GM18508 (cell line): ENCODE measurements around the gene TCHH.
"Not testable (repeated sequence)": the region's sequence is repeated elsewhere in the genome, so short reads cannot be mapped to it uniquely, and the experiment has no call there.

Source experiments
- ATAC-seq: cut with Tn5 transposase; IDR thresholded peaks from one replicate; pipeline ENCODE4 v1.9.1; 2021; ENCODE audit warnings: moderate number of reproducible peaks; ENCODE audit not compliant: insufficient read depth, unreplicated experiment

Gene TCHH

GRCh38 chr1:152115344-152115743 is at the start of gene TCHH:
TSS of gene TCHH (minus strand) at chr1:152115444. CDS start at chr1:152114080, 1,364 bp downstream.
- no peak for ATAC-seq

- no peak for ATAC-seq
Observed at GRCh38 chr1:152164517-152165136, 49.4 kb upstream of the TCHH start.

DNA sequence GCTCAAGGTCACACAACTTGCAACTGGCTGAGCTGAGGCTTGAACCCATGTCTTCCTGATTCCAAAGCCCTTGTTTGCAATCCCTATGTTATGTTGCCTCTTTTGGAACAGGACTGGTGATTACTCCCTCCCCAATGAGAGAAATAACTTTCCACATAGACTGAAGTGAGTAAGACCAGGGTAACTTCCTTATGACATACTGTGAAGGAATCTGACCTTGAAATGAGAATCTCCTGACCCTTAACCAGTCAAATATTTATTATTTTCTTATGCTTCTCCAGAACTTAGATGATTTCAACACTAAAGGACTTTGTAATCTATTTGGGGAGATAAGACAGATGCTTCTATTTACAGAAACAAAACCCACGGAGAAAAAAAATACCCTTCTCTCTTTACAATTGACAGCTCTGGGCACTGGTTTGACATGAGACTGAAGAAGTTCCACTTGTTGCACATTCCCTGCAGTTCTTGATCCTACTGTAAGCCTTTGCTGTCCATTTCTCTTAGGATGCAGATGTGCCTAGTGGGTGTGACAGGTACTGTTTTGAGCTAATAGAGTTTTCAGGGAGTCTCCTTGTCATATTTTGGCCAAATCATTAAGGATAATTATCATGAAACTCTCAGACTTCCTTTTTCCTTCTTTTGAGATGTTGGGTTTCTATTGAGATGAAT is 47.7 kb upstream of the TCHH start:
- no peak for ATAC-seq

- no peak for ATAC-seq
Observed at GRCh38 chr1:152160576-152160975, 45.3 kb upstream of the TCHH start.

- ATAC-seq = no peak
Observed at GRCh38 chr1:152159144-152159543, 43.9 kb upstream of the TCHH start, which contains the start of gene RPTN. TSS of gene RPTN (minus strand) at chr1:152159228. CDS start at chr1:152157889, 1,339 bp downstream.

DNA sequence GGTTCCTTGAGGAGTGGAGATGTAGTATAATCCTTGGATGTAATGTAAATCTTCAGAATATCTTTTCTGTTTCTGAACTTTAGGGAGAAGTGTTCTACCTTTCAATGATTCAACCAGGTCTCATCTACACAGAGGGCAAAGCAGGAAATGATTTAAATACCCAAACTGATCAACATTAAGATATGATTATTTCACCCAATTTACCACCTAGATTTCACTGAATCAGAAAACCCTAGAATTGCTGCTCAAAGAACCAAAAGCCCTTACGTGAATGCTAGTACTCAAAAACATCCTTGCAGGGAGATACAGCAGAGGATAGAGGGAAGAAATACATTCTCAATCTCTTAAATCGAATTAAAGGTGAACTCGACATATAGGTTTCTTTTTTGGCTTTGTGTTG is 38.8 kb upstream of the TCHH start:
- no peak for ATAC-seq

DNA sequence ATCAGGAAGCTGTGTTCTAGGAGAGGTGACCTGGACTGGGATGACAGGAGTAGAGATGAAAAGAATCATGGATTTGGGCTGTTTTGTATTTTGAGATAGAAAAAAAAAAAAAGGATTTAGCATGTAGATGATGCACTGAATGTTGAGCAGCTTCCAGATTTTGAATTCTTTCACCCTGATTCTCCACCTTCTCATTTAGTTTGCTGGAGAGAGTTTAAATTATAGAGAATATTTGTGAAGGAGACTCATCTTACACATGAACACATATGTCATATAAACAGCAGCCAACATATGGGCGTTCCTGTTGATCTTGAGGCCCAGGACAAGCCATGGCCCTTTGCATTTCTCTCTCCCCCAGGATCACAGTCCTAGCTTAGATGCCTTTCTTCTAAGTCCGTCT is 36.4 kb upstream of the TCHH start:
- ATAC-seq = no peak

- no peak for ATAC-seq
Observed at GRCh38 chr1:152148981-152149380, 33.7 kb upstream of the TCHH start.

DNA sequence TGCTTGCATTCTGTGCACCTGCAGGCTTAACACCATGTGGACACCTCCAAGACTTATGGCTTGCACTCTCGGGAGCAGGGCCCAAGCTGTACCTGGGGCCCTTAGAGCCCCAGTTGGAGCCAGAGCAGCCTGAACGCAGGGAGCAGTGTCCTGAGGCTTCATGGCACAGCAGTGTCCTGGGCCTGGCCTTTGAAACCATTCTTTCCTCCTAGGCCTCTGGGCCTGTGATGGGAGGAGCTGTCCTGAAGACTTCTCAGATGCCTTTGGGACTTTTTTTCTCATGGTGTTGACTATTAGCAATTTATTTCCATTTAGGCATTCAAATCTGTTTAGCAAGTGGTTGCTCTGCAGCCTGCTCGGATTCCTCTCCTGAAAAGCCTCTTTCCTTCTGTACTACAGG is 32.8 kb upstream of the TCHH start:
- no peak for ATAC-seq

GRCh38 chr1:152145769-152146168 is 30.5 kb upstream of the TCHH start:
- no peak for ATAC-seq

DNA sequence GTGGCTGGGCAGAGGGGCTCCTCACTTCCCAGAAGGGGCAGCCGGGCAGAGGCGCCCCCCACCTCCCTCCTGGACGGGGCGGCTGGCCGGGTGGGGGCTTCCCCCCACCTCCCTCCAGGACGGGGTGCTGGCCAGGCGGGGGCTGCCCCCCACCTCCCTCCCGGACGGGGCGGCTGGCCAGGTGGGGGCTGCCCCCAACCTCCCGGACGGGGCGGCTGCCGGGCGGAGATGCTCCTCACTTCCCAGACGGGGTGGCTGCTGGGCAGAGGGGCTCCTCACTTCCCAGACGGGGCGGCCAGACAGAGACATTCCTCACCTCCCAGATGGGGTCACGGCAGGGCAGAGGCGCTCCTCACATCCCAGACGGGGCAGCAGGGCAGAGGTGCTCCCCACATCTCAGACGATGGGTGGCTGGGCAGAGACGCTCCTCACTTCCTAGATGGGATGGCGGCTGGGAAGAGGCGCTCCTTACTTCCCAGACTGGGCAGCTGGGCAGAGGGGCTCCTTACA is 29.5 kb upstream of the TCHH start:
- not testable (repeated sequence) for ATAC-seq

DNA sequence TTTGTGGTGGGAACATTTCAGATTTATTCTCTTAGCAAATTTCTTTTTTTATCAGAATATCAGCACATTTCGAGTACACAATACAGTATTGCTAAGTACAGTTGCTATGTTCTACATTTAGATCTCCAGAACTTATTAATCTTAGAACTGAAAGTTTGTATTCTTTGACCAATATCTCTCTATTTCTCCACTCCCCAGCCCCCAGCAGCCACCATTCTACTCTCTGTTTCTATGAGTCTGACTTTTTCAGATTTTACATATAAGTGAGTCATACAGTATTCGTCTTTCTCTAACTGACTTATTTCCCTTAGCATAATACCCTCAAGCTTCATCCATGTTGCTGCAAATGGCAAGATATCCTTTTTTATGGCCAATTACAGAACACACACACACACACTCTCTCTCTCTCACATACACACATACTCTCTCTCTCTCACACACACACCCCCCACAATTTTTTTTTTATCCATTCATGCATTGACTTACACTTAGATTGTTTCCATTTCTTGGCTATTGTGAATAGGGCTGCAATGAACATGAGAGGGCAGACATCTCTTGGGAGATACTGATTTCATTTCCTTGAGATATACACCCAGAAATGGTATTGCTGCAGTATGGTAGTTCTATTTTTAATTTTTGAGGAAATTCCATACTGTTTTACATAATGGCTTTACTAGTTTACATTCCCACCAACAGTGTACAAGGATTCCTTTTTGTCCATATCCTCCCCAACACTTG is 28.1 kb upstream of the TCHH start:
- no peak for ATAC-seq

DNA sequence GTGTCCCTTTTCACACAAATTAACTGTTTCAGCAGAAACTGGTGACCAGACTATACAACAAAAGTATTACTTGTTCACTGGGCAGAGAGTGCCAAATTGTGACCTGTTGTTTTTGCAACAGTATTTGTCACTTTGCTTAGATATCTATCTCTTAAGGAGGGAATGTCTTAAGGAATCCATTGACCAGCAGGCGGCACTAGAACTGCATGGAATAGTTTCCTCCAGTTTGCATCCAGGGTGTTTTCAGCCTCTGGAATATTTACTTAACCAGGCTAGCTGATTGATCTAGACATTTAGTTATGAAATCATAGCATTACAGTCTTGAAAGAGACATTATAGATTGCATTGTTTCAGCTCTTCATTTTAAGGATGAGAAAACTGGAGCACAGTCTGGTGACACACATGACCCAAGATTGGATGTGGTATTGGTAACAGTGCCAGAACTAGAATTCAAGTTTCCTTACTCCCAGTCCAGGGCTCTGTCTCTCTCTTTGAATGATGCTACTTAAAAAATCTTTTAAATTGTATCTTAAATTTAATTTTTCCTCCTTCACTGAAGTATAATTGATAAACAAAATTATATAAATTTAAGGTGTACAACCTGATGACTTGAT is 26.8 kb upstream of the TCHH start:
- ATAC-seq = no peak

DNA sequence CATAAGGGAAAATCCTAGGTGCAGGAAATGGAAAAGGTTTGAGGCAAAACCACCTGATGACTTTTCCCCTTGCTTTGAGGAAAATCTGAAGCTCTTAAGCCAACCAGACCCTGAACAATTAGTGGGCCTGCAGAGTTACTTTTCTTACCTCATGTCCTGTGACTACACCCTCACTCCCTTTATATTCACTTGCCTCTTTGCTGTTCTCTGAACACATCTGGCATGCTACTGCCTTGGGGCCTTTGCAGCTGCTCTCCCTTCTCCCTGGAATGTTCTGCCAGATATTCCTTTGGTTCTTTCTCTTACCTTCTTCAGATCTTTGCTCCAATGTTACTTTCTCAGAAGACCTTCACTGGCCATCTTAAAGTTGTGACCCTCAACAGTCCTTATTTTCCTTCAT is 22.0 kb upstream of the TCHH start:
- ATAC-seq = no peak

DNA sequence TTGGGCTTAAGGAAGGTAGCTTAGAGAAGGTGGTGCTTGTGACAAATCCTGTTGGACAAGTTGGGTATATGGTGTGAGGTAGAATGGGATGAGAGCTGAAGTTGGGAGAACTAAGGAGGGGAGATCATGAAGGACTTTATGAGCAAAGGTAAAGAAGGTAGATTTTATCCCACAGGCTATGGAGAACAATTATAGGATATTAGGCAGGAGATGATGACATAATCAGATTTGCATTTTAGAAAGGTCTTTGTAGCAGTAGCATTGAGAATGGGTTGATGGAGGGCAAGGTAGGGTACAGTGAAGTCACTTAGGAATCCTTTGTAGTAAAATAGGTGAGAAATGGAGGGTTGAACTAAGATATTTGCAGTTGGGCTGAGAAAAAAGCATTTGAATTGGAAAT is 14.9 kb upstream of the TCHH start:
- ATAC-seq = no peak

DNA sequence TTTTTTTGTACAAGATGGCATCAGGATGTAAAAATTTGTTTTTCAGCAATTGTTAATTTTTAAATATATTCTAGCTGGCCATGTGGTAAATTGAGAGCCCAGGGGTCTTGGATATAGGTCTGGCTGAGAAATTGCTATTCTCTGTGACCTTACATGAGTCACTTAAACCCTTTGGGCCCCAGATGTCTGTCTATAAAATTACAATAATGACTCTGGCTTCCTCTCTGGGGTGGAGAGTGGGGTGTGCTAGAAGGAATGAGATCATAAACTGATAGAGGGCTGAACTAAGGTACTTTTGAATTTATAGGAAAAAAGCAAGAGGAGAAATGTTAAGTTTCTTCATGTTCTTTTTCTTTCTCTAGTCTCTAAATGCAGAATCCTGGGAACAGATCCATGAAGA is 12.4 kb upstream of the TCHH start:
- no peak for ATAC-seq

GRCh38 chr1:152125834-152126443 is 10.7 kb upstream of the TCHH start:
- ATAC-seq = no peak

DNA sequence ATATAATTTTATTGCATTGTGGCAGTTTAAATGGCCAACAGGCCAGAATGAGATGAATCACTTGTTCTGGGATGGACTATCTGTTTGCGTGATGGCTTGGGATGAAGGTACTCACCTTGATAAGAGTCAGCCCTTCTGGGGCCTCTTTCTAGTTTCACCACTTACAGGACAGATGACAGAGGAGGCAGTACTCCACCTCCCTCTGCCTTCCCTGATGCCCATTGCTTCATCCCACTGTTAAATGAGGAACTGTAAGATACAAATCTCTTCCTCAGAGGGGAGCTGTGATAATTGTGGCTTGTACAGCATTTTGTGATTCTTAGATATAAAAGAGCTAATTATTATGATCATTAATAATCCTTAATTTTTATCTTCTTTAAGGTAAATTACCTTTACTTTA is 3.7 kb upstream of the TCHH start:
- ATAC-seq = no peak

DNA sequence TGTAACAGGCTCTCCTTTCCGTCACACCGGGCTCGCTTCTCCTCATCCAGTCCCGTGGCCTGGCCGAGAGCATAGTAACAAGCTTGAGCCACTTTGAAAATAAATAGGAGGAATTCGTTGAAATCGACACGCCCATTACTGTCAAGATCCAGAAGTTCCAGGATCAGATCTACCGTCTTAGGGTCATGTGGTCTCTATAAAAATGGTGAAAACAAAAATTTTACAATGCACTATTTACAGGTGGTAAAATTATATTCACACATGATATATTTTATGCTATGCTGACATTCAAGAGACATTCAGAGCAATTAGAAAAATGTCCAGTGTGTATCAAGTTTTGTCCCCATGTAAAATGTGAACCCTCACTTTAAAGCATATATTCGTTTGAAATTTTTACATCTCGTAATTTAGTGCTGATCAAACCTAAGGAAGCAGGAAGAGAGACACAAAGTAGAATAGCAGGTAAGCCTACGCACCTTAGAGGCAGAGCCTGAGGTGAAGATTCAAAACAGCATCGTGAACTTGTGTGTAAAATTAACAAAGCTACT is 2.3 kb downstream of the TCHH start:
- ATAC-seq = no peak
